ENCODE results near the gene SPSB4.

SPSB4 gene

GRCh38 chr3:141055536-141056445, 4.6 kb downstream of the SPSB4 start:
- no peak for DNase-seq

- no peak for DNase-seq
These were observed 5.6 kb downstream of the SPSB4 start for GRCh38 chr3:141056751-141057171.

- DNase-seq: no peak
These were observed 6.3 kb downstream of the SPSB4 start for GRCh38 chr3:141057436-141057835.

- no peak for DNase-seq
These were observed 7.0 kb downstream of the SPSB4 start for GRCh38 chr3:141057946-141058800.

GRCh38 chr3:141058996-141059395, 7.8 kb downstream of the SPSB4 start:
- DNase-seq: no peak

GRCh38 chr3:141059816-141060215, 8.7 kb downstream of the SPSB4 start:
- no peak for DNase-seq

GRCh38 chr3:141060327-141060726, 9.2 kb downstream of the SPSB4 start:
- DNase-seq: no peak

GRCh38 chr3:141063831-141064230, 12.7 kb downstream of the SPSB4 start:
- DNase-seq: no peak

GRCh38 chr3:141064255-141064926, 13.2 kb downstream of the SPSB4 start:
- DNase-seq: no peak

GRCh38 chr3:141065258-141065657, 14.1 kb downstream of the SPSB4 start:
- DNase-seq: no peak

- DNase-seq: no peak
These were observed 15.0 kb downstream of the SPSB4 start for GRCh38 chr3:141065841-141066805.

GRCh38 chr3:141067206-141067974, 16.2 kb downstream of the SPSB4 start:
- no peak for DNase-seq

- no peak for DNase-seq
These were observed 19.1 kb downstream of the SPSB4 start for GRCh38 chr3:141070229-141070628.

GRCh38 chr3:141070727-141071357, 19.7 kb downstream of the SPSB4 start:
- DNase-seq: no peak

- no peak for DNase-seq
These were observed 20.6 kb downstream of the SPSB4 start for GRCh38 chr3:141071681-141072260.

- no peak for DNase-seq
These were observed 21.8 kb downstream of the SPSB4 start for GRCh38 chr3:141072950-141073349.

GRCh38 chr3:141073580-141073979, 22.4 kb downstream of the SPSB4 start:
- no peak for DNase-seq

GRCh38 chr3:141074529-141074928, 23.4 kb downstream of the SPSB4 start:
- DNase-seq: no peak

- DNase-seq: no peak
These were observed 25.1 kb downstream of the SPSB4 start for GRCh38 chr3:141076036-141076773.
